Kidney (tissue), 14 donors: Measurements from ENCODE around the gene S100Z. TPM values are rescaled to one million over a fixed set of nuclear protein-coding genes. Genes with fewer than 3 reads are reported as not detected.
"Not testable (repeated sequence)": the region's sequence is repeated elsewhere in the genome, so short reads cannot be mapped to it uniquely, and the experiment has no call there.

Source experiments
- DNase-seq, 5 donors: peaks; one replicate each; pipeline ENCODE4 v3.0.0-alpha.2; 2013 to 2020
- FAIRE-seq: peaks from 2 replicates; lab custom pipeline; 2012; peaks lifted over from hg19 to GRCh38; lab: Jason Lieb, UNC
- H3K27ac ChIP-seq, 2 donors: one replicate each; pipeline ENCODE4 v1.7.0; 2013; ENCODE audit warnings: low read depth in 2 of 2, low read length in 2 of 2, inconsistent platforms in 1 of 2
- H3K27me3 ChIP-seq: one replicate; pipeline ENCODE4 v1.7.1; 2013; ENCODE audit warnings: low read length, inconsistent platforms; ENCODE audit not compliant: control insufficient read depth, insufficient read depth
- H3K36me3 ChIP-seq, 3 donors: one replicate each; pipeline versions ENCODE4 v1.7.0 to v1.7.1; 2013; ENCODE audit warnings: low read length in 3 of 3, control low read depth in 1 of 3, inconsistent platforms in 1 of 3; ENCODE audit not compliant: insufficient read depth in 3 of 3, control insufficient read depth in 2 of 3
- H3K4me1 ChIP-seq, 3 donors: one replicate each; pipeline versions ENCODE4 v1.7.0 to v1.7.1; 2013; ENCODE audit warnings: low read length in 3 of 3, inconsistent platforms in 1 of 3, low read depth in 1 of 3; ENCODE audit not compliant: control insufficient read depth in 2 of 3, insufficient read depth in 2 of 3
- H3K4me3 ChIP-seq, 3 donors: one replicate each; pipeline versions ENCODE4 v1.7.0 to v1.8.1; 2013; ENCODE audit warnings: low read length in 3 of 3, control low read depth in 1 of 3, inconsistent platforms in 1 of 3
- H3K9ac ChIP-seq, 3 donors: one replicate each; pipeline versions ENCODE4 v1.7.0 to v1.7.1; 2013; ENCODE audit warnings: low read length in 3 of 3, control low read depth in 1 of 3, inconsistent platforms in 1 of 3
- H3K9me3 ChIP-seq, 3 donors: one replicate each; pipeline versions ENCODE4 v1.7.0 to v1.7.1; 2013; ENCODE audit warnings: low read length in 3 of 3, control low read depth in 1 of 3, inconsistent platforms in 1 of 3; ENCODE audit not compliant: control insufficient read depth in 2 of 3, insufficient read depth in 1 of 3
- CTCF ChIP-seq: IDR thresholded peaks from 3 replicates; pipeline ENCODE4 v1.5.1; 2012; ENCODE audit warnings: mild to moderate bottlenecking, moderate library complexity, borderline replicate concordance; ENCODE audit not compliant: insufficient read depth; ENCODE audit errors: extremely low read depth
- intact Hi-C: fragments of 100-400 bp; cut with DNase I; formaldehyde crosslinking; loops from one replicate; pipeline ENCODE4 v1.11.1; 2022
- polyA plus RNA-seq: library from polyadenylated mRNA; stranded (reverse); fragments of 350-450 nt; fragmentation: Illumina TruSeq; extraction: RNeasy Lipid Tissue Mini Kit (QIAGEN cat#74804); gene quantifications from one replicate; pipeline ENCODE4 v1.2.3, GENCODE V29; 2014; ENCODE audit warnings: low read depth, low replicate concordance; ENCODE audit not compliant: insufficient read depth
- total RNA-seq: library from RNA; stranded (reverse); fragmentation: NEBNext Ultra II Directional; extraction: Animal tissue kit (Norgen Biotek cat#: 25700); gene quantifications from one replicate; pipeline ENCODE4 v1.2.1, GENCODE V29; 2021
- donor health status: control.
- donor health status: control.
- donor health status: control.
- donor health status: control.
- donor health status: control.
- donor health status: DM: yes; HTN: yes; CAD: no.
- donor health status: Normal renal cell carcinoma (clear cell type).

The S100Z gene
- total and polyA plus RNA-seq, 2 donors from 2014 or later, result 0.69 to 1.2 TPM

- Histone ChIP-seq H3K27ac (no peak overlapping the region), H3K36me3 (no peaks in the 10 kb centered on the region), H3K27me3 (no peaks in the 10 kb centered on the region), H3K4me1 (no peaks in the 10 kb centered on the region), H3K4me3 (no peak overlapping the region), H3K9ac (no peak overlapping the region), H3K9me3 (no peaks in the 10 kb centered on the region)
- FAIRE-seq (no peak), DNase-seq (no peak)
- intact Hi-C loops, result no loop called here
- no peak for TF ChIP-seq CTCF
Observed at GRCh38 chr5:76811214-76811613, 38.6 kb upstream of the S100Z start.

GRCh38 chr5:76812209-76812608 is 37.6 kb upstream of the S100Z start:
- H3K4me3 ChIP-seq, intact Hi-C loops, H3K27ac ChIP-seq, H3K9me3 ChIP-seq, FAIRE-seq, H3K27me3 ChIP-seq, H3K4me1 ChIP-seq, H3K36me3 ChIP-seq, H3K9ac ChIP-seq: not testable (repeated sequence)
- DNase-seq, result peak in 1 of 5 donors; percentile 64

DNA sequence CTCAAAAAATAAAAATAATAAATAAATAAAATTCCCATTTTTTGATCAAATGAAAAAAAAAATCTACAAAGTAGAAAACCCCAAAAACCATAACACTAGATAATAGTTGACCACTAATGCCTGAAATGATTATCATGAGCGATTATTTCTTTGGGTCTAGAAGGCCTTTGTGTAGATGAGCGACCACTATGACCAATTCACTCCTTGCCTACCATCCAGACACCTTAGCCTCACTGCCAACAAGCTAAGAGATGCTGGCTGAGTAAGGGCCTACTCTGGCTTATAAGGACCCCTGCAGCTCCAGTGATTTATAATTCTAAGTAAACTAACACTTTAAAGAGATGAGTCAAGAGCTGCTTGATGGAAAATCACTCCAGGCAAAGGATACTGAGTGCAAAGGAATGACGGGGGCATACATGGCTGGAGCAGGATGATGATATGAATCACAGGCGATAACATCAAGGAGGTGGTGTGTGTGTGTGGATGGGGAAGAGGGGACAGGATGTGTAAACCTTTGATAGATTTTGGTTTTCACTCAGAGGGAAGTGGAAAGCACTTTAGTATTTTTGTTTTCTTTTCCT is 35.7 kb upstream of the S100Z start:
- no peak for FAIRE-seq

More for the DNA sequence above, 35.7 kb upstream of the S100Z start:
- no peaks in the 10 kb centered on the region for H3K9me3 ChIP-seq
- H3K4me1 ChIP-seq, result no peaks in the 10 kb centered on the region
- H3K36me3 ChIP-seq, result no peaks in the 10 kb centered on the region
- no peak for TF ChIP-seq CTCF
- H3K27ac ChIP-seq, result no peak overlapping the region
- H3K4me3 ChIP-seq, result no peak overlapping the region
- intact Hi-C loops, result no loop called here
- no peak for DNase-seq
- H3K9ac ChIP-seq, result no peak overlapping the region
- peaks cover 5% of the 10 kb centered on the region for H3K27me3 ChIP-seq
